Endometrial microvascular endothelial cells (primary cell): ENCODE results near the gene KCNAB2. TPM values are rescaled to one million over a fixed set of nuclear protein-coding genes. Genes with fewer than 3 reads are reported as not detected.

Experiments used
- in situ Hi-C: cut with HindIII; loops from 2 replicates; pipeline ENCODE4 v1.10.0; 2017; ENCODE audit warnings: low sequenced_read_pairs, low pct_unique_long_range_greater_than_20kb; ENCODE audit errors: inconsistent ontology term
- total RNA-seq: library from RNA; depleted of rRNA; stranded (reverse); fragments of >200 nt; gene quantifications from one replicate; pipeline ENCODE4 v1.2.3, GENCODE V29; 2015; ENCODE audit errors: inconsistent ontology term

Gene KCNAB2
- total RNA-seq, 1 donor from 2014 or later = 4.2 TPM

DNA sequence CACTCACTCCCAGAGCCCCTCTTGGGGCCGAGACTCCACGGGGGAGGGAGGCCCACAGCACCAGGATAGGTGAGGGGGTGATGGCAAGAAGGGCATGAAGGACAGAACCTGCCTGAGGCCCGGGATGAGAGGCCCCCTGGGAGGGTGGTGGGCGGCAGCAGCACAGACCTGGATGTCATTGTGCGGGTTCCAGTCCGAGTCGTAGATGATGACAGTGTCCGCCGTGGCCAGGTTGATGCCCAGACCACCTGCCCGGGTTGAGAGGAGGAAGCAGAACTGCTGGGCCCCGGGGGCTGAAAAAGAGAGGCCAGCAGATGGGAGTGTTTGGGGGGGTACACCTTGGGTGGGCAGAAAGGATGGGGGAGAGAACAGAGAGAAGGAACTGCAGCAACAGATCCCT, 84.3 kb downstream of the KCNAB2 start:
- in situ Hi-C loops = loop anchor here (10.0 kb wide), 1 partner anchor 55 kb away; no protein-coding TSS in a partner anchor

DNA sequence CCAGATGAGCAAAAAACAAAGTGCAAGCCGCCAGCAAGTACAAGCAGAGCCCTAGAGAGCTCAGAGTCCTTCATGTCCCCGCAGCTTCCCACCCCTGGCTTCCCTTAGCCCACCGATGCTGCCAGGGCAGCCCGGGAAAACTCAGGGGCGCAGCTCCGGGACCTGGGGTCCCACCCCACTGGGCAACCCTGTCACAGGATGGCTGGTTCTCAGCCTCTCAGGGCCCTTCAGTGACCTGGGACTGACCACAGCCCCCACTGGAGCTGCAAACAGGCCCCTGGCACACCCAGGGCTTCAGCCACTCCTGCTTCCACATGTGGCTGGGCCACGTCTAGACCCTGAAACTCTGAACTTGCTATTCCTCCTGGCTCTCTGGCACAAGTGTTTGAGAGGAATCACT, 84.9 kb downstream of the KCNAB2 start:
- in situ Hi-C loops = loop anchor here (10.0 kb wide), 1 partner anchor 56 kb away; no protein-coding TSS in a partner anchor

DNA sequence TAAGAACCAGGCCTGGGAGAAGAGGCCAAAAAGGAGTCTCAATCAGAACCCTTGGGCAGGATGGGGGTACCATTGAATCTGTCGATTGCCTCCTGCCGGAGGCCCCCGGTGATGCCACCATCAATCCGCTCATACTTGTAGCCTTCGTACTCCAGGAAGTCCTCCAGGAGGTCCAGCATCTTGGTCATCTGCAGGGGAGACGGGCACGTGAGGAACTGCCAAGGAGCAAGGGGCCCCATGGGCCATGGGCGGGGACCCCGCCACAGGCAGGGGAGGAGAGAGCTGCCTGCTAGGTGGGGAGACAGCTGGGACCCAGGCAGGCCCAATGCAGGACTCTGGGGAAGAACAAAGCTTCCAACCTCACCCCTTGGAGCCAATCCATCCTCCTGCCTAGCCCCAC, 85.9 kb downstream of the KCNAB2 start:
- in situ Hi-C loops = loop anchor here (10.0 kb wide), 1 partner anchor 57 kb away; no protein-coding TSS in a partner anchor

DNA sequence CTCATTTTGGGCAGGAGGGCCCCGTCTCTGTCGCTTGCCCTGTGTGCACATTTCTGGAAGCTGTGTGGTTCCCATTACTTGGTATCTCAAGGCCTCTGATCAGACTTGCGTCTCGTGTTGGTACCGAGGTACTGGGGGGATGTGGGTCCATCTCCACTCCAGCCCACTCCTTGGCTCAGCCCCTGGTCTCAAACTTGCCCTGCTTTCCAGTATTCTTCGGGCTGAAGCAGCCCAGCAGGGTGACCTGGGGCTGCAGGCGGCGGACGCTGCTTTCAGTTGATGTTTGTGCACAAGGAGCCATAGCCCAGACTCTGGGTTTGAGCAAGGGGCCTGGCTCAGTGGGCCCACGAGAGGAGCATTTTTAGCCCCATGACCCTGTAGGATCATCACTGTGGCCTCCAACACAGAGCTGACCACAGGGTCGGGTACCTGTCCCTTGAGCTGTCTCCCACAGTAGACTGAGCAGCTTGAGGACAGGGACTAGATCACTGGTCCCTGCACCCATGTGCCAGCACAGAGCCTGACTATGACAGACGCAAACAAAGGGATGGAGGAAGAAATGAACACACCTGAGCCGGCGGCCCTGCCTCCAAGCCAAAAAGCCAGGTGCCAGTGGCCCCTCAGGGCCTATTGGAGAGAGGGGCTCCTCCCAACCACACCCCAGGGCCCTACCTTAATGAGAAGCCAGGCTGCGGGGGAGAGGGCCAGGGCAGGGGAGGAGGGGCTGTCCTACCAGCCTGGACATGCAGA, 87.6 kb downstream of the KCNAB2 start:
- in situ Hi-C loops = loop anchor here (10.0 kb wide), 1 partner anchor 59 kb away; no protein-coding TSS in a partner anchor

DNA sequence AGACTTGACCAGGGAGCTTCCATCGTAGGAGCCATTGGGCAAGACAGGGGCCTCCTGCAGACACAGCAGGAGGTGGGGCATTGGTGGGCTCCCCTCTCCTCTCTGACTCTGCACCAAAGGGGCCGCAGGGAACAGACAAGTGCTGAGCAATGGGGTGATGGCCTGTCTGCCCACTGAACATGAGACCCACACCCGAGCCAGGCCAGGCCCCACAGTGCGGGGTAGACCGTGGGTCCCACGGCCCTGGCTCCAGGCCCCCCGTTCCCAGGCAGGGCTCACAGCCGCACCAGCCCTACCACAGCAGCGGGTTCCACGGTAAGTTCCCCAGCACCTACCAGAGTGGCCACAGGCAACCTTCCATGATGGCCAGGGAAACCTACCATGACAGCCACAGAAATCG, 88.5 kb downstream of the KCNAB2 start:
- in situ Hi-C loops = loop anchor here (10.0 kb wide), 1 partner anchor 59 kb away; no protein-coding TSS in a partner anchor

DNA sequence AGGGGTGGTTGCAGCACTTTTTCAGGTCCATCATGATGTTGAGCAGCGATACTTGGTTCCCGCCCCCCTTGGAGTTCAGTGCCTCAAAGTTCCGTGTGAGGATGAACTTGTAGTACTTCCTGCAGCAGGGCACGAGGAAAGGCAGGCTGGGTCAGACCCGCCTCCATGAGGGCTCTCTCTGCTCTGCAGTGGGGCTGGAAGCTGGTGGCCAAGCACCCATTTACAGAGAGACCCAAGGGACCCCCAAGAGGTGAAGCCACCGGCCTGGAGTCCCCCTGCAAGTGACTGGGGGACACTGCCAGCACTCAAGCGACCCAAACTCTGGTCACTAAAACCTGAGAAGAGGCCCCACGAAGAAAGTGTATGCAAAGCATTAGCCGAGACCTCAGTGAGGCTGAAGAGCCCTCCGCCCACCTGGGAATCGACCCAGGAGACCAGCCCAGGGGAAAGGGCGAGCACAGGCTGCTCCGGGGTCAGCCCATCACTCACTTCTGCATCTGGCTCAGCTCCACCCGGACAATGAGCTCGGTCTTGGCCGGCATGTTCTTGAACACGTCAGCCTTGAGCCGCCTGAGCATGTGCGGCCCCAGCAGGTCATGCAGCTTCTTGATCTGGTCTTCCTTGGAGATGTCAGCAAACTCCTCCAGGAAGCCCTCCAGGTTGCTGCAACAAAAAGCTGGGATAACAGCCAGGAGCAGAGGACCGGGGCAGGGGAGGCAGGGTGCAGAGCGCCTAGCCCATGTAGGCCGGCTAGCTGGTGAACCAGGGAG, 89.2 kb downstream of the KCNAB2 start:
- in situ Hi-C loops = loop anchor here (10.0 kb wide), 1 partner anchor 60 kb away; no protein-coding TSS in a partner anchor

DNA sequence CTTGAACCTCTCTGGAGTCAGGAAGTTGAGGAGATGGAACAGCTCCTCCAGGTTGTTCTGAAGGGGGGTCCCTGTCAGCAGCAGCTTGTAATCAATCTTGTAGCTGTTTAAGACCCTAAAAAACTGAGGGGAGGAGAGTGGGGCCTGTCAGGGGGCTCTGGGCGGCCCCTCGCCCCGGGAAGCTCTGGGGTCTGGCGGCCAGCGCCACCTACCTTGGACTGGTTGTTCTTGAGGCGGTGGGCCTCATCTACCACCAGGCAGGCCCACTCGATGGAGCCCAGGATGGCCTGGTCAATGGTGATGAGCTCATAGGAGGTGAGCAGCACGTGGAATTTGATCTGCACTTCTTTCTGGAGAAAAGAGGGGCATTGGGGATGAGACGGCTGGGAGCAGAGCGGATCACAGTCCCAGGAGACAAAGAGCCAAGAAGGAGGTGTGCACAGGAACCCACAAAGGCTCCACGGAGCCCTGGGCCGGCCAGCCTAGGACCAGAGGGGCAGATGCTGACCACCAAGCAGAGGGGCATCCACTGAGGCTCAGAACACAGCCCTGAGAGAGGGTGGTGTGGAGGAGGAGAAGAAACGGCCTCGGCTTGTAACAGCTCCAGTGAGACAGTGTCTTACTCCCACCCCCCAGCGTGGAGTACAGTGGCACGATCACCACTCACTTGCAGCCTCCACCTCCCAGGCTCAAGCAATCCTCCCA, 91.0 kb downstream of the KCNAB2 start:
- in situ Hi-C loops = loop anchor here (10.0 kb wide), 1 partner anchor 62 kb away; no protein-coding TSS in a partner anchor

DNA sequence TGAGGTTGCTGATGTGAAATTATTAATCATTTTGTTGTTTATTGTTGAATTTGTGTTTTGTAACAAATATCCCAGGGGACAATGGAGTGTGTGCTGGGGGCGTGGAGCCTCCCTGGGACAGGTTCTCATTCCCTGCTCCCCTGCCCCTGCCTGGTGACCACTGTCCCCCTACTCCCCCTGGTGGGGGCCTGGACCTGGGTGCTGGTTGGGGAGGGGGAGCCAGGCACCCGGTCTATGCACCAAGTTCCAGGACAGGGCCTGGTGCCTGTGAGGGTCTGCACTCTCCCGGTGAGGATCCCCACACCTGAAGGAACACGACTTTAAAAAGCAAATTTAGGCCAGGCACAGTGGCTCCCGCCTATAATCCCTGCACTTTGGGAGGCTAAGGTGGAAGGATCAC, 92.1 kb downstream of the KCNAB2 start:
- in situ Hi-C loops = loop anchor here (10.0 kb wide), 1 partner anchor 63 kb away; no protein-coding TSS in a partner anchor

DNA sequence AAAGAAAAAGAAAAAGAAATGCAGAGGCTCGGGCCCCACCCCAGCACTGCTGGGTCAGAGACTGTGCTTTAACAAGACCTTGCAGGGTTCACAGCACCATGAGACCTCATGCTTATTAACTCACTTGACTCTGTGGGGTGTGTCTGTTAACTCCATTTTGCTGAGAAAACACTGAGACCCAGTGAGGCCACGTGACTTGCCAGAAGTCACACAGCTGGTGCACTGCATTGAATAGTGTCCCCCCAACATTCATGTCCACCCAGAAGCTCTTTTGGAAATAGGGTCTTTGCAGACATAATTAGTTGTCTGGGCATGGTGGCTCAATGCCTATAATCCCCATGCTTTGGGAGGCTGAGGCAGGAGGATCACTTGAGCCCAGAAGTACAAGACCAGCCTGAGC, 94.7 kb downstream of the KCNAB2 start:
- in situ Hi-C loops = no loop called here

DNA sequence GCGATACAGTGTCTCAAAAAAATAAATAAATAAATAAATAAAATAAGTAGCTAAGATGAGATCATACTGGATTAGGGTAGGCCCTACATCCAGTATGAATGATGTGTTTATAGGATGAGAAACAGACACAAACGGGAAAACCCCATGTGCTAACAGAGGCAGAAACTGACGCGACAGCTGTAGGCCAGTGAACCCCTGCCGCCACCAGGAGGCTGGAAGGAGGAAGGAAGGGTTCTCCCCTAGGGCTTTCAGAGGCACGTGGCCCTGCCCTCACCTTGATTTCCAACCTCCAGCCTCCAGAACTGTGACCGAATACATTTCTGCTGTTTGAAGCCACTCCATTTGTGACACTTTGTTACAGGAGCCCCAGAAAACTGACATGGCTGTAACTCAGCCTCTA, 95.9 kb downstream of the KCNAB2 start:
- in situ Hi-C loops = no loop called here

DNA sequence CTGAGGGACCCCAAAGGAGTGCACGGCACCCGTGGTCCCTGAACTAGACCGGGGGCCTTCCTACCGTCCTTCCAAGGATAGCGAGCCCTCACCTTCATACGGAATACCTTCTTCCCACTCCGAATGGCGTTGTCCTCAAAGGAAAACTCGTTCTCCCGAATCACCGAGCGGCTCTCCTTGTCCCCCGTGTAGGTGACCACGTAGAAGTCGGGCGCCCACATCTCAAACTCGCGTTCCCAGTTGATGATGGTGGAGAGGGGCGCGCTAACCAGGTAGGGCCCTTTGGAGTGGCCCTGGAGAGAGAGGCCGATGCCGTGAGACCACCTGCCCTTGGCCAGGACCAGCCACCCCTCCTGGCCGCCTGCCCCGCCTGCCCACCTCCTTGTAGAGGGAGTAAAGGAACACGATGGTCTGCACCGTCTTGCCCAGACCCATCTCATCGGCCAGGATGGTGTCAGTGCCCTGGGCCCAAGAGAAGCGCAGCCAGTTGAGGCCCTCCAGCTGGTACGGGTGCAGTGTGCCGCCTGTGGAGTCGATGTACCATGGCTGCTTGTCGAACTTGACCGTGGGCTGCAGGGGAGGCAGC, 96.4 kb downstream of the KCNAB2 start:
- in situ Hi-C loops = no loop called here

DNA sequence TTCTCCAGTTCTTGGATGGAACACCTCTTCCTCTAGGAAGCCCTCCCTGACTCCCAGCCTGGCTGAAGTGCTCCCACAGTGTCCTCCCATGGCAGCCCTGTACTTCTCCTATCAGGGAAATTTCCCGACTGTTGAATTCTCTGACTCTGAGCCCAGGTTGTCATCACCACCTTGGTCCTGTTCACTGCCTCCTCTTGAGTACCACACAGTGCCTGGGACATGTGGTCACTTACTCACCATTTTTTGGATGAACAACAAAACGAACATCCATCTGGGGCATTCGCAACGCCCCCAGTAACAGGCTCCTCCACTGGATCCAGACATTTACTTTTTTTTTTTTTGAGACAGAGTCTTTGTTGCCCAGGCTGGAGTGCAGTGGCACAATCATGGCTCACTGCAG, 97.0 kb downstream of the KCNAB2 start:
- in situ Hi-C loops = no loop called here

DNA sequence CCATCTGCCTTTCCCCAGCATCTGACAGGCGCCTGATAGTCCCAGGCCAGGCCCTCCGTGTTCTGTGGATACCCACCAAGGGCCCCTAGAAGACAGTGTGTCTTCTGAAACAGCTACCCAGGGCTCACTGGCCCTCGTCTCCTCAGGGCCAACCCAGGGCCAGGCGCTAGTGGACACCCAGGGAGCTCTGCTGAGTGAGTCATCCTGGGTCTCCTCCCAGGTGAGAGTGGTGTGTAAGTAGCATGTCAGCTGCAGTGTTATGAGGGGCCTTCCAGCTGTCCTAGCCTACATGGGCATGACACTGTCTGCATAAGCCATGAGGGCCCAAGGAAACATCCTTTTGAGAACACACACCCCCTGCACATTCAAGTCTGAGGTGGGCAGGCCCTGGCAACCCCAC, 97.7 kb downstream of the KCNAB2 start:
- in situ Hi-C loops = no loop called here

DNA sequence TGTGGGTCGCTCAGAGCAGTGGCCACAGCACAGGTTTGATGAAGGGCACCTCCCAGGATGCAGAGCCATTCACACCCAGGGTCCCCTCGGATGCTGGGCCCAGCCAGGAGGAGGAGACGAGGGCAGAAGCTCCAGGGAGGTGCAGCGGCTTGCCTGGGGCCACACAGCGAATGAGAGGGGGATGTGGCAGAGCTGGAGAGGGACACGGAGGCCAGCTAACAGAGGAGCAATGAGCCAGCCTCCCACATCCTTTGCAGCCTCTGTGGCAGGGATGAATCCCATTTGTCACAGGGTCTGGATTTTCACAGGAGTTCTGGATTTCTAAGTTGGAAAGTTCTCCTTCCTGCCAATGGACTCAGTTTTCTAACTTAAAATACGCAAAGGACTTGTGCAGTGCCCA, 98.5 kb downstream of the KCNAB2 start:
- in situ Hi-C loops = no loop called here

DNA sequence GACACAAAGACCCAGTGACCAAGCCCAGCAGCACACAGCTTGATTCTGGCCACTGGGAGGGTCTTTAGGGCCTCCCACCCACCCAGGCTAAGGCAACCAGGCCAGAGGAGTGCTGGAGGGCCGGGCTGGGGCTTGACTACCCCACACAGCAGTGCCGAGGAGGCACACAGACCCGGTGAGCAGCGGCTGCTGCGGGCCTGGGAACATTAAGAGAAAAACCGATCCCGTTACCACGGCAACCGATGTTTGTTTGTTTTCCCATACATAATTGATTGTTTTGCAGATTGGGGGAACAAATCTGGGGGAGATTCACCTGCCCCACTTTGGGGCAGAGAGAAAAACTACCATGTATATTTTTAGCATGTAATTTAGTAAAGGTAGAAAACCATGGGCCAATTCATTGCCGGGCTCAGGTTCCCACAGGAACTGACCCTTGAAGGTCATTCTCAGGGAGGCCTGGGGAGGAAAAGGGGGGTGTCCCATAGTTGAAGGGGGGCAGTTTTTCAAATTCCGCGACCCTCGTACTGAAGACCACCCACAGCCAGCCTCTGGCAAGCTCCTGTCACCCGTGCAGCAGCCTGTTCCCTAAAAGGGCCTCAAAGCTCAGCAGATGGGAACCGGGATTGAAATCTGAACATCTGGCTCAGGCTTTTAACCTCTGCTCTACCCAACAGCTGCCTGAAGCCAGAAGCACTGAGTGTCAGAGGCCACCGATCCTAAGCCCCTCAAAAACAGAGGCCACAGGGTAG, 99.1 kb downstream of the KCNAB2 start:
- in situ Hi-C loops = no loop called here

DNA sequence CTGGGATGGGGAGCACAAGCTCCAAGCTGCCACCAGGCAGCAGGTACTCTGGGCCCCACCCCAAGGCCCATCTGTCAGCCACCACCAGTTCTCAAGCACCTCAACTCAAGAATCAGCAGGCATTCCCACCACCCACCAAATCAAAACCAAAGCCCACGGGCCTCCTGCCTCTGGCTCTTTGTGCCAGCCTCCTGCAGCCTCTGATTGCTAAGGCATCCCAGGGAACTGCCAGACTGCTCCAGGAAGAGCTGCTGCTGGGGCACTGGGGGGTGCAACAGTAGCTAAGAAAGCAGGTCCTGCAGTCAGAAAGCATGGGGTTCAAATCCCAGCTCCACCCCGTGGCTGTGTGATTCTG, 99.7 kb downstream of the KCNAB2 start:
- in situ Hi-C loops = no loop called here

DNA sequence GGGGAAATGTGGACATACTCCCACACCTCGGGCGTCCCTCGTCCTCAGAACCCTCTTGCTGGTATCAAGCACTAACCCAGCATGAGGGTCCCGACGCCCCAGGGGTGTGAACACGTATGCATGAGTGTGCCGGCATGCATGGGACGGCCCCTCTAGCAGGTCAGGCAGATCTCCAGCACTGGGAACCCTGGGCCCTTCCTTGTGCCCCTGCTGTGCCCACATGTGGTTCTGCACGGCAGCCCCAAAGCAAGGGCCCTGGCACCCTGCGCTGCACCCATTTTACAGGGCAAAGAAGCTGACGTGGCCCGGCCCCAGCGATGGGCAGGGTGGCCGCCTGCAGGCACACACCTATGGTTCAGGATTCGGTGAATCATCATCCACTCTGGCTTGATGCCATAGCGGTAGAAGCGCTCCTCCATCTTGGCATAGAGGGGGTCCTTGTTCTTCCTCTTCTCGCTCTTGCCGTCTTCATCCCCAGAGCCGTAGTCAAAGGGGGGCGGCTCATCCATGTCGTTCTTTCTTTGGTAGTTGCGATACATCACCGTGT, 100.2 kb downstream of the KCNAB2 start:
- in situ Hi-C loops = no loop called here
